Adrenal gland (tissue), 12 donors: Measurements from ENCODE around the gene IL3. TPM values are rescaled to one million over a fixed set of nuclear protein-coding genes. Genes with fewer than 3 reads are reported as not detected.
A peak's percentile ranks its signal among the peaks of the same experiment; 100 is the strongest.

Experiments used
- DNase-seq, 7 donors: peaks; one replicate each; pipeline ENCODE4 v3.0.0-alpha.2; 2019 to 2020
- H3K27ac ChIP-seq, 5 donors: fragments of 200-600 bp; sonication (generic) in 4 of 5; 1 replicate in 3 of 5; 2 replicates in 2 of 5; pipeline versions ENCODE4 v1.5.1 to v1.8.0; 2016 to 2020; ENCODE audit warnings: mild to moderate bottlenecking in 1 of 5
- H3K27me3 ChIP-seq: fragments of 200-600 bp; 2 replicates; pipeline ENCODE4 v1.8.0; 2021
- H3K36me3 ChIP-seq, 2 donors: fragments of 200-600 bp; replicated peaks in 1 of 2; 1 replicate in 1 of 2; 2 replicates in 1 of 2; pipeline versions ENCODE4 v1.5.1 to v1.8.0; 2018 to 2022
- H3K4me1 ChIP-seq, 2 donors: fragments of 200-600 bp; replicated peaks in 1 of 2; 1 replicate in 1 of 2; 2 replicates in 1 of 2; pipeline versions ENCODE4 v1.5.1 to v1.8.0; 2018 to 2021
- H3K4me3 ChIP-seq, 4 donors: fragments of 200-600 bp; sonication (generic) in 3 of 4; one replicate each; pipeline ENCODE4 v1.5.1; 2016 to 2018
- H3K9me3 ChIP-seq, 3 donors: fragments of 200-600 bp; sonication (generic) in 1 of 3; replicated peaks in 1 of 3; 1 replicate in 2 of 3; 2 replicates in 1 of 3; pipeline versions ENCODE4 v1.5.1 to v1.8.0; 2016 to 2021
- POLR2A ChIP-seq, 2 donors: fragments of 450-650 bp; IDR thresholded peaks; one replicate each; pipeline ENCODE4 v1.6.1; 2017; ENCODE audit warnings: antibody characterized with exemption in 2 of 2, mild to moderate bottlenecking in 2 of 2, moderate library complexity in 1 of 2
- WGBS, 4 donors: extraction: QIAGEN DNeasy Blood & Tissue Kit in 2 of 4; methylation state at CpG; one replicate each; pipeline versions ENCODE4 v1.1.5 to v1.1.7; 2013 to 2017; 5-methylcytosine and 5-hydroxymethylcytosine counted together
- intact Hi-C, 2 donors: fragments of 100-400 bp; cut with DNase I; formaldehyde crosslinking; loops; one replicate each; pipeline versions ENCODE4 v1.14.1 to v1.15.0; 2022 to 2023
- polyA plus RNA-seq, 3 donors: library from polyadenylated mRNA; stranded (reverse); fragments of 200-250 nt in 2 of 3; fragments of 350-450 nt in 1 of 3; fragmentation: Illumina TruSeq in 1 of 3; extraction: RNeasy Lipid Tissue Mini Kit (QIAGEN cat#74804) in 1 of 3; gene quantifications; one replicate each; pipeline ENCODE4 v1.2.3, GENCODE V29; 2013 to 2014
- total RNA-seq, 9 donors: library from RNA; depleted of rRNA in 4 of 9; stranded (reverse); fragments of >200 nt in 4 of 9; fragments of 120-200 nt in 1 of 9; fragmentation: NEBNext Ultra II Directional in 1 of 9; extraction: Animal tissue kit (Norgen Biotek cat#: 25700) in 1 of 9; gene quantifications; one replicate each; pipeline versions ENCODE4 v1.1.0 to v1.2.4, GENCODE V29; 2013 to 2023
- TF ChIP-seq, protein P1 (sequence below), 6 experiments: fragments of 450-650 bp in 4 of 6; fragments of 200-600 bp in 2 of 6; sonication (generic) in 1 of 6; IDR thresholded peaks; 1 replicate in 5 of 6; 2 replicates in 1 of 6; pipeline versions ENCODE4 v1.5.1 to v1.8.0; 2016 to 2021; ENCODE audit warnings: antibody characterized with exemption in 6 of 6, mild to moderate bottlenecking in 2 of 6, moderate library complexity in 1 of 6
- donor health status: healthy with polysubstance abuse.
- donor health status: Bipolar disorder and iron deficiency.
- donor health status: DM: yes; HTN: yes; CAD: no.
- donor health status: DM: no; HTN: no; CAD: no.
- donor health status: DM: no; HTN: no; CAD: no.
- donor health status: DM: yes; HTN: yes; CAD: no.

Gene IL3
- total and polyA plus RNA-seq, 12 donors = not detected

GRCh38 chr5:132055441-132055807 lies 5.0 kb upstream of the IL3 start:
- WGBS, 4 donors = 98 to 100% (median 99%) methylated on average over 1 of the region's 1 CpG
- no peaks in the 10 kb centered on the region for H3K4me1 ChIP-seq
- peak in 1 of 7 donors; percentile 20 for DNase-seq
- H3K36me3 ChIP-seq = no peaks in the 10 kb centered on the region
- no peak overlapping the region for H3K27ac ChIP-seq
- no peak for TF ChIP-seq POLR2A (IDR thresholded peaks at IDR 0.05)
- TF ChIP-seq, protein P1, sequence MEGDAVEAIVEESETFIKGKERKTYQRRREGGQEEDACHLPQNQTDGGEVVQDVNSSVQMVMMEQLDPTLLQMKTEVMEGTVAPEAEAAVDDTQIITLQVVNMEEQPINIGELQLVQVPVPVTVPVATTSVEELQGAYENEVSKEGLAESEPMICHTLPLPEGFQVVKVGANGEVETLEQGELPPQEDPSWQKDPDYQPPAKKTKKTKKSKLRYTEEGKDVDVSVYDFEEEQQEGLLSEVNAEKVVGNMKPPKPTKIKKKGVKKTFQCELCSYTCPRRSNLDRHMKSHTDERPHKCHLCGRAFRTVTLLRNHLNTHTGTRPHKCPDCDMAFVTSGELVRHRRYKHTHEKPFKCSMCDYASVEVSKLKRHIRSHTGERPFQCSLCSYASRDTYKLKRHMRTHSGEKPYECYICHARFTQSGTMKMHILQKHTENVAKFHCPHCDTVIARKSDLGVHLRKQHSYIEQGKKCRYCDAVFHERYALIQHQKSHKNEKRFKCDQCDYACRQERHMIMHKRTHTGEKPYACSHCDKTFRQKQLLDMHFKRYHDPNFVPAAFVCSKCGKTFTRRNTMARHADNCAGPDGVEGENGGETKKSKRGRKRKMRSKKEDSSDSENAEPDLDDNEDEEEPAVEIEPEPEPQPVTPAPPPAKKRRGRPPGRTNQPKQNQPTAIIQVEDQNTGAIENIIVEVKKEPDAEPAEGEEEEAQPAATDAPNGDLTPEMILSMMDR (IDR thresholded peaks at IDR 0.05) = no peak
- H3K27me3 ChIP-seq = no peaks in the 10 kb centered on the region
- intact Hi-C loops = no loop called here
- no peaks in the 10 kb centered on the region for H3K9me3 ChIP-seq
- no peak overlapping the region for H3K4me3 ChIP-seq

- Histone ChIP-seq H3K27ac (no peak overlapping the region), H3K36me3 (no peaks in the 10 kb centered on the region), H3K4me3 (no peak overlapping the region), H3K27me3 (no peaks in the 10 kb centered on the region), H3K4me1 (no peaks in the 10 kb centered on the region), H3K9me3 (no peaks in the 10 kb centered on the region)
- WGBS, 4 donors = 85 to 92% (median 86%) methylated on average over 10 to 12 of the region's 12 CpGs
- intact Hi-C loops = no loop called here
- TF ChIP-seq, protein P1 (IDR thresholded peaks at IDR 0.05) = no peak
- no peak for TF ChIP-seq POLR2A (IDR thresholded peaks at IDR 0.05)
- DNase-seq = peak in 3 of 7 donors; percentile 7 to 37 (median 18)
Observed at GRCh38 chr5:132055808-132056609, 4.4 kb upstream of the IL3 start.

- Histone ChIP-seq H3K9me3 (no peaks in the 10 kb centered on the region), H3K4me3 (no peak overlapping the region), H3K4me1 (no peaks in the 10 kb centered on the region), H3K36me3 (no peaks in the 10 kb centered on the region), H3K27ac (no peak overlapping the region), H3K27me3 (no peaks in the 10 kb centered on the region)
- intact Hi-C loops = no loop called here
- TF ChIP-seq, protein P1 (IDR thresholded peaks at IDR 0.05) = no peak
- no peak for TF ChIP-seq POLR2A (IDR thresholded peaks at IDR 0.05)
- peak in 6 of 7 donors; percentile 4 to 29 (median 7) for DNase-seq
- 86 to 95% (median 90%) methylated on average over 13 to 14 of the region's 14 CpGs for WGBS, 4 donors
Observed at GRCh38 chr5:132056610-132057497, 3.6 kb upstream of the IL3 start.

GRCh38 chr5:132057498-132058255 lies 2.8 kb upstream of the IL3 start:
- 80 to 87% (median 86%) methylated on average over 12 of the region's 12 CpGs for WGBS, 4 donors
- no peak overlapping the region for H3K27ac ChIP-seq
- intact Hi-C loops = no loop called here
- H3K36me3 ChIP-seq = no peaks in the 10 kb centered on the region
- DNase-seq = peak in 4 of 7 donors; percentile 1 to 33 (median 5)
- no peak overlapping the region for H3K4me3 ChIP-seq
- H3K9me3 ChIP-seq = no peaks in the 10 kb centered on the region
- TF ChIP-seq POLR2A (IDR thresholded peaks at IDR 0.05) = no peak
- TF ChIP-seq, protein P1 (IDR thresholded peaks at IDR 0.05) = no peak
- no peaks in the 10 kb centered on the region for H3K4me1 ChIP-seq
- H3K27me3 ChIP-seq = no peaks in the 10 kb centered on the region
